Measurements from ENCODE around the gene COMMD2.

COMMD2 gene

GRCh38 chr3:149752051-149752787 is at the start of gene COMMD2:
Gene COMMD2, minus strand, starts transcription at chr3:149752489. Its CDS starts 45 bp downstream, at chr3:149752444.
- H3K27ac ChIP-seq (ENCODE audit: low read length) = peak within 1 kb of the TSS; percentile 73
- peak within 1 kb of the TSS; percentile 72 for H3K9ac ChIP-seq (ENCODE audit: low read depth, low read length)
- peak within 1 kb of the TSS; percentile 87 for H3K4me2 ChIP-seq (ENCODE audit: insufficient read depth, low read length)
- H3K4me1 ChIP-seq (ENCODE audit: insufficient read depth, low read length) = peaks cover 28% of the 10 kb centered on the region
- peaks cover 22% of the 10 kb centered on the region for H3K36me3 ChIP-seq (ENCODE audit: insufficient read depth, low read length)
- H3K9me3 ChIP-seq (ENCODE audit: insufficient read depth, low read length, severe bottlenecking) = no peaks in the 10 kb centered on the region
- H3K79me2 ChIP-seq (ENCODE audit: insufficient read depth, low read length) = peaks cover 12% of the 10 kb centered on the region
- H3K4me3 ChIP-seq (ENCODE audit: low read depth in 1 of 2, low read length in 2 of 2) = peak within 1 kb of the TSS; percentile 54 to 89
- TF ChIP-seq CTCF (IDR thresholded peaks at IDR 0.05; ENCODE audit: borderline replicate concordance, extremely low read depth, low read length, poor library complexity, severe bottlenecking) (peak; percentile 51), EZH2 (IDR thresholded peaks at IDR 0.05; ENCODE audit: borderline replicate concordance, low read depth, low read length, severe bottlenecking) (no peak)
- DNase-seq (peak; percentile 80), ATAC-seq (ENCODE audit: insufficient read depth, low read depth) (peak; percentile 98)
- H3K27me3 ChIP-seq (ENCODE audit: insufficient read depth, low read length, poor library complexity) = no peaks in the 10 kb centered on the region
- no peaks in the 10 kb centered on the region for H4K20me1 ChIP-seq (ENCODE audit: insufficient read depth, low read length)
- H2AFZ ChIP-seq (ENCODE audit: low read depth, low read length) = peak within 1 kb of the TSS; percentile 97

DNA sequence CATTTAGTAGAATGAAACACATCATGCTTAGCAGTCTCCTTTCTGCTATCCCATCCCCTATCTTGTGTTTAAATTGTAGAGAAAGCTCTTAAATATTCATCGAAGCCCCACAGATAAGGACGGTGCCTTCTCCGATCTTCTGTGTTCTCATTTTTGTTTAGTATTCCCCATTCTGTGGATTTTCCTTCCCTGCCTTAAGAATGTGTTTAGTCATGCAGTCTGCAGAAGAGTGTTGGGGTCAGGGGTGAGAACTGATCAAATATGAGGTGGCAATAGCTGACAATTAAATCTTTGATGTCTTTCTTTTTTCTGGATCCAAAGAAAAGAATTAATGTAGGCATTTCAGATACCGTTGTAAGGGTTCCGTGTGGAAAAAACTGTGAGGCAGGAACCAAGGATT is 49.4 kb upstream of the COMMD2 start:
- DNase-seq = no peak
- ATAC-seq (ENCODE audit: insufficient read depth, low read depth) = no peak
- H3K27ac ChIP-seq (ENCODE audit: low read length) = no peak overlapping the region
- H3K9ac ChIP-seq (ENCODE audit: low read depth, low read length) = no peak overlapping the region
- no peak overlapping the region for H3K4me3 ChIP-seq (ENCODE audit: low read depth in 1 of 2, low read length in 2 of 2)
- H3K36me3 ChIP-seq (ENCODE audit: insufficient read depth, low read length) = no peaks in the 10 kb centered on the region
- H3K27me3 ChIP-seq (ENCODE audit: insufficient read depth, low read length, poor library complexity) = peaks cover 8% of the 10 kb centered on the region
- no peak overlapping the region for H3K4me2 ChIP-seq (ENCODE audit: insufficient read depth, low read length)
- no peaks in the 10 kb centered on the region for H4K20me1 ChIP-seq (ENCODE audit: insufficient read depth, low read length)
- no peaks in the 10 kb centered on the region for H3K79me2 ChIP-seq (ENCODE audit: insufficient read depth, low read length)
- H3K9me3 ChIP-seq (ENCODE audit: insufficient read depth, low read length, severe bottlenecking) = no peaks in the 10 kb centered on the region
- no peak overlapping the region for H2AFZ ChIP-seq (ENCODE audit: low read depth, low read length)
- H3K4me1 ChIP-seq (ENCODE audit: insufficient read depth, low read length) = no peaks in the 10 kb centered on the region
- TF ChIP-seq CTCF (IDR thresholded peaks at IDR 0.05; ENCODE audit: borderline replicate concordance, extremely low read depth, low read length, poor library complexity, severe bottlenecking) (no peak), EZH2 (IDR thresholded peaks at IDR 0.05; ENCODE audit: borderline replicate concordance, low read depth, low read length, severe bottlenecking) (no peak)

DNA sequence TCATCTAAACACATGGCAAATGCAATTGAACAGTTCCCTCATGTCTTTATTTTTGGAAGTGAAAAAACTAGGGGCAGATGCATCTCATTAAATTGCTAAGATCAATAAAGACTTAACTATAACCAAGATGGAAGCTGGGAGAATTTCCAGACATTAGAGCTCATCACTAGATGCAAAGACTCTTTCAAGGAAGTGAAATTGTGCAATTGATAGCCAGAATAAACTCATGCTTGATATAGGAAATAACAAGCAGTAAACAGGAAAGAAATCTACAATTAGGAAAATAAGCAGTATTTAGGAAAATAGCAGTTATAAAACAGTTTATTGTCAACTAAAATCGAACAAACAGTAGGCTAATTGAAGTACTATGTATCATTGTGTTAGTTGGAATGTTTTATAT is 48.9 kb upstream of the COMMD2 start:
- no peak for TF ChIP-seq EZH2 (IDR thresholded peaks at IDR 0.05; ENCODE audit: borderline replicate concordance, low read depth, low read length, severe bottlenecking)
- TF ChIP-seq CTCF (IDR thresholded peaks at IDR 0.05; ENCODE audit: borderline replicate concordance, extremely low read depth, low read length, poor library complexity, severe bottlenecking) = no peak
- H2AFZ ChIP-seq (ENCODE audit: low read depth, low read length) = no peak overlapping the region
- H3K27me3 ChIP-seq (ENCODE audit: insufficient read depth, low read length, poor library complexity) = peaks cover 8% of the 10 kb centered on the region
- no peak overlapping the region for H3K4me3 ChIP-seq (ENCODE audit: low read depth in 1 of 2, low read length in 2 of 2)
- H3K27ac ChIP-seq (ENCODE audit: low read length) = no peak overlapping the region
- H3K9me3 ChIP-seq (ENCODE audit: insufficient read depth, low read length, severe bottlenecking) = no peaks in the 10 kb centered on the region
- no peaks in the 10 kb centered on the region for H3K36me3 ChIP-seq (ENCODE audit: insufficient read depth, low read length)
- no peak for DNase-seq
- no peak overlapping the region for H3K9ac ChIP-seq (ENCODE audit: low read depth, low read length)
- H3K79me2 ChIP-seq (ENCODE audit: insufficient read depth, low read length) = no peaks in the 10 kb centered on the region
- no peaks in the 10 kb centered on the region for H4K20me1 ChIP-seq (ENCODE audit: insufficient read depth, low read length)
- H3K4me1 ChIP-seq (ENCODE audit: insufficient read depth, low read length) = no peaks in the 10 kb centered on the region
- no peak overlapping the region for H3K4me2 ChIP-seq (ENCODE audit: insufficient read depth, low read length)
- ATAC-seq (ENCODE audit: insufficient read depth, low read depth) = no peak

Measured in DND-41 (cell line).